ENCODE measurements around the gene UNG. TPM values are rescaled to one million over a fixed set of nuclear protein-coding genes. Genes with fewer than 3 reads are reported as not detected.

UNG gene
- total and polyA plus RNA-seq, 2 donors (not counting 1 experiment from before 2014, with no cell fraction given): 6.1 to 14.7 TPM

DNA sequence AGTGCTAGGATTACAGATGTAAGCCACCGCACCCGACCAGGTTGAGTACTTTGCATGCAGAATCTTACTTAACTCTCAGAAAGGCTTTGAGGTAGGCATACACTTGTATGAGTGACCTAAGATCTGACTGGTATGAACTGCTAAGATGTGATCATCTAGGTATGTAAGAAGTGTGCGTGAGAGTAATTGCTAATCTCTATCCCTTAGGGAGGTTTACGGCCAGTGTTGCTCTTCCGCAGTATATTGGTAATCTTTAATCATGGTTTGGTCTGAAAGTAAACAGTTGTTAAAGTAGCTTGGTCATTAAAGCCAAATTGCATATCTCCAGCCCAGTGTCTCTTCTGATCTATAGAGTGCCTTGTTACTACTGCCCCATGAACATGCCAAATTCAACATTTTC, 7.8 kb downstream of the UNG start:
- no peak overlapping the region for H3K9ac ChIP-seq (ENCODE audit: low read length)
- peaks cover 1 to 36% of the 10 kb centered on the region in 2 experiments for H3K36me3 ChIP-seq (replicated peaks in 1 of 2; ENCODE audit: control extremely low read depth in 1 of 2, control insufficient read depth in 1 of 2, extremely low read depth in 1 of 2, insufficient read depth in 2 of 2, low read length in 1 of 2)
- no peak for DNase-seq
- ATAC-seq (ENCODE audit: low read depth): no peak
- Mint-ChIP-seq H3K9me3 (ENCODE audit: insufficient read depth) (no peaks in the 10 kb centered on the region), H3K27me3 (no peaks in the 10 kb centered on the region), H3K4me1 (peaks cover under 1% of the 10 kb centered on the region), H3K27ac (no peak overlapping the region), H3K4me3 (no peak overlapping the region)
- H3K27me3 ChIP-seq (replicated peaks in 1 of 4; ENCODE audit: control extremely low read depth in 1 of 4, control insufficient read depth in 3 of 4, insufficient read depth in 4 of 4, low read length in 3 of 4): no peaks in the 10 kb centered on the region
- CTCF ChIA-PET: no interaction called here
- H3K4me3 ChIP-seq (ENCODE audit: control extremely low read depth in 1 of 5, extremely low read depth in 1 of 5, insufficient read depth in 1 of 5, low read depth in 2 of 5, low read length in 4 of 5): no peak overlapping the region
- H3K79me2 ChIP-seq (ENCODE audit: control insufficient read depth, insufficient read depth, low read length): no peaks in the 10 kb centered on the region
- H3K4me2 ChIP-seq (replicated peaks; ENCODE audit: low read depth, low read length, poor library complexity, severe bottlenecking): no peak overlapping the region
- no peak for TF ChIP-seq EZH2 (IDR thresholded peaks at IDR 0.05; ENCODE audit: borderline replicate concordance, insufficient read depth, low read depth, low read length, poor library complexity, severe bottlenecking)
- TF ChIP-seq, protein P1, sequence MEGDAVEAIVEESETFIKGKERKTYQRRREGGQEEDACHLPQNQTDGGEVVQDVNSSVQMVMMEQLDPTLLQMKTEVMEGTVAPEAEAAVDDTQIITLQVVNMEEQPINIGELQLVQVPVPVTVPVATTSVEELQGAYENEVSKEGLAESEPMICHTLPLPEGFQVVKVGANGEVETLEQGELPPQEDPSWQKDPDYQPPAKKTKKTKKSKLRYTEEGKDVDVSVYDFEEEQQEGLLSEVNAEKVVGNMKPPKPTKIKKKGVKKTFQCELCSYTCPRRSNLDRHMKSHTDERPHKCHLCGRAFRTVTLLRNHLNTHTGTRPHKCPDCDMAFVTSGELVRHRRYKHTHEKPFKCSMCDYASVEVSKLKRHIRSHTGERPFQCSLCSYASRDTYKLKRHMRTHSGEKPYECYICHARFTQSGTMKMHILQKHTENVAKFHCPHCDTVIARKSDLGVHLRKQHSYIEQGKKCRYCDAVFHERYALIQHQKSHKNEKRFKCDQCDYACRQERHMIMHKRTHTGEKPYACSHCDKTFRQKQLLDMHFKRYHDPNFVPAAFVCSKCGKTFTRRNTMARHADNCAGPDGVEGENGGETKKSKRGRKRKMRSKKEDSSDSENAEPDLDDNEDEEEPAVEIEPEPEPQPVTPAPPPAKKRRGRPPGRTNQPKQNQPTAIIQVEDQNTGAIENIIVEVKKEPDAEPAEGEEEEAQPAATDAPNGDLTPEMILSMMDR (IDR thresholded peaks at IDR 0.05): no peak
- no peak overlapping the region for H2AFZ ChIP-seq (ENCODE audit: insufficient read depth, low read depth, low read length, poor library complexity, severe bottlenecking)
- WGBS (ENCODE audit: insufficient coverage): no CpG with 5 or more reads among the region's 5 CpGs
- no peaks in the 10 kb centered on the region for H4K20me1 ChIP-seq (ENCODE audit: control insufficient read depth, insufficient read depth, low read length, poor library complexity, severe bottlenecking)
- intact Hi-C loops (cut with micrococcal nuclease): no loop called here
- no peak overlapping the region for H3K27ac ChIP-seq (ENCODE audit: low read length in 2 of 2)
- H3K9me3 ChIP-seq (ENCODE audit: control extremely low read depth in 1 of 3, control insufficient read depth in 2 of 3, insufficient read depth in 1 of 3, low read length in 2 of 3): no peaks in the 10 kb centered on the region
- POLR2A ChIA-PET: no interaction called here
- H3K4me1 ChIP-seq (ENCODE audit: control insufficient read depth in 2 of 2, insufficient read depth in 2 of 2, low read length in 2 of 2): no peaks in the 10 kb centered on the region

DNA sequence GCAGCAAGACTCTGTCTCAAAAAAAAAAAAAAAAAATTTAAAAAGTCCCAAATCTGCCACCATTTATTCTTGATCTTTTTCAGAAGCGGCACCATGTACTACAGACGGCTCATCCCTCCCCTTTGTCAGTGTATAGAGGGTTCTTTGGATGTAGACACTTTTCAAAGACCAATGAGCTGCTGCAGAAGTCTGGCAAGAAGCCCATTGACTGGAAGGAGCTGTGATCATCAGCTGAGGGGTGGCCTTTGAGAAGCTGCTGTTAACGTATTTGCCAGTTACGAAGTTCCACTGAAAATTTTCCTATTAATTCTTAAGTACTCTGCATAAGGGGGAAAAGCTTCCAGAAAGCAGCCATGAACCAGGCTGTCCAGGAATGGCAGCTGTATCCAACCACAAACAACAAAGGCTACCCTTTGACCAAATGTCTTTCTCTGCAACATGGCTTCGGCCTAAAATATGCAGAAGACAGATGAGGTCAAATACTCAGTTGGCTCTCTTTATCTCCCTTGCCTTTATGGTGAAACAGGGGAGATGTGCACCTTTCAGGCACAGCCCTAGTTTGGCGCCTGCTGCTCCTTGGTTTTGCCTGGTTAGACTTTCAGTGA, 12.5 kb downstream of the UNG start:
- TF ChIP-seq, protein P1 (IDR thresholded peaks at IDR 0.05): no peak
- TF ChIP-seq EZH2 (IDR thresholded peaks at IDR 0.05; ENCODE audit: borderline replicate concordance, insufficient read depth, low read depth, low read length, poor library complexity, severe bottlenecking): no peak
- Mint-ChIP-seq H3K4me3 (no peak overlapping the region), H3K27me3 (no peaks in the 10 kb centered on the region), H3K9me3 (ENCODE audit: insufficient read depth) (no peaks in the 10 kb centered on the region), H3K4me1 (peaks cover 7% of the 10 kb centered on the region), H3K27ac (no peak overlapping the region)
- Histone ChIP-seq H3K9me3 (ENCODE audit: control extremely low read depth in 1 of 3, control insufficient read depth in 2 of 3, insufficient read depth in 1 of 3, low read length in 2 of 3) (no peaks in the 10 kb centered on the region), H3K27me3 (replicated peaks in 1 of 4; ENCODE audit: control extremely low read depth in 1 of 4, control insufficient read depth in 3 of 4, insufficient read depth in 4 of 4, low read length in 3 of 4) (no peaks in the 10 kb centered on the region), H3K27ac (ENCODE audit: low read length in 2 of 2) (no peak overlapping the region), H4K20me1 (ENCODE audit: control insufficient read depth, insufficient read depth, low read length, poor library complexity, severe bottlenecking) (no peaks in the 10 kb centered on the region), H3K4me3 (ENCODE audit: control extremely low read depth in 1 of 5, extremely low read depth in 1 of 5, insufficient read depth in 1 of 5, low read depth in 2 of 5, low read length in 4 of 5) (no peak overlapping the region), H3K36me3 (replicated peaks in 1 of 2; ENCODE audit: control extremely low read depth in 1 of 2, control insufficient read depth in 1 of 2, extremely low read depth in 1 of 2, insufficient read depth in 2 of 2, low read length in 1 of 2) (peaks cover 0 to 23% of the 10 kb centered on the region in 2 experiments), H2AFZ (ENCODE audit: insufficient read depth, low read depth, low read length, poor library complexity, severe bottlenecking) (no peak overlapping the region), H3K79me2 (ENCODE audit: control insufficient read depth, insufficient read depth, low read length) (no peaks in the 10 kb centered on the region), H3K9ac (ENCODE audit: low read length) (no peak overlapping the region), H3K4me2 (replicated peaks; ENCODE audit: low read depth, low read length, poor library complexity, severe bottlenecking) (no peak overlapping the region), H3K4me1 (ENCODE audit: control insufficient read depth in 2 of 2, insufficient read depth in 2 of 2, low read length in 2 of 2) (peaks cover 0 to 3% of the 10 kb centered on the region in 2 donors)
- no peak for ATAC-seq (ENCODE audit: low read depth)
- intact Hi-C loops (cut with micrococcal nuclease): no loop called here
- ChIA-PET CTCF (interaction anchor here (0.6 to 1.2 kb wide), 3 partner anchors 9 to 284 kb away, joined by 3 to 4 read pairs (median 3); no protein-coding TSS in a partner anchor), POLR2A (no interaction called here)
- no peak for DNase-seq
- WGBS (ENCODE audit: insufficient coverage): 100% methylated on average over 2 of the region's 6 CpGs
